GM12865 (cell line): ENCODE data around the gene CDKL5.

ENCODE experiments used
- DNase-seq: peaks from one replicate; pipeline ENCODE4 v3.0.0; 2010; ENCODE audit warnings: low read depth
- H3K4me3 ChIP-seq: 2 replicates; pipeline ENCODE4 v1.5.1; 2011; ENCODE audit warnings: mild to moderate bottlenecking, low read depth, low read length, control low read depth
- TF ChIP-seq, protein P1 (sequence below): IDR thresholded peaks from 2 replicates; pipeline ENCODE4 v1.5.1; 2011; ENCODE audit warnings: low read length, control low read depth, low read depth, inconsistent platforms; ENCODE audit not compliant: insufficient read depth; ENCODE audit errors: missing control alignments

The CDKL5 gene

DNA sequence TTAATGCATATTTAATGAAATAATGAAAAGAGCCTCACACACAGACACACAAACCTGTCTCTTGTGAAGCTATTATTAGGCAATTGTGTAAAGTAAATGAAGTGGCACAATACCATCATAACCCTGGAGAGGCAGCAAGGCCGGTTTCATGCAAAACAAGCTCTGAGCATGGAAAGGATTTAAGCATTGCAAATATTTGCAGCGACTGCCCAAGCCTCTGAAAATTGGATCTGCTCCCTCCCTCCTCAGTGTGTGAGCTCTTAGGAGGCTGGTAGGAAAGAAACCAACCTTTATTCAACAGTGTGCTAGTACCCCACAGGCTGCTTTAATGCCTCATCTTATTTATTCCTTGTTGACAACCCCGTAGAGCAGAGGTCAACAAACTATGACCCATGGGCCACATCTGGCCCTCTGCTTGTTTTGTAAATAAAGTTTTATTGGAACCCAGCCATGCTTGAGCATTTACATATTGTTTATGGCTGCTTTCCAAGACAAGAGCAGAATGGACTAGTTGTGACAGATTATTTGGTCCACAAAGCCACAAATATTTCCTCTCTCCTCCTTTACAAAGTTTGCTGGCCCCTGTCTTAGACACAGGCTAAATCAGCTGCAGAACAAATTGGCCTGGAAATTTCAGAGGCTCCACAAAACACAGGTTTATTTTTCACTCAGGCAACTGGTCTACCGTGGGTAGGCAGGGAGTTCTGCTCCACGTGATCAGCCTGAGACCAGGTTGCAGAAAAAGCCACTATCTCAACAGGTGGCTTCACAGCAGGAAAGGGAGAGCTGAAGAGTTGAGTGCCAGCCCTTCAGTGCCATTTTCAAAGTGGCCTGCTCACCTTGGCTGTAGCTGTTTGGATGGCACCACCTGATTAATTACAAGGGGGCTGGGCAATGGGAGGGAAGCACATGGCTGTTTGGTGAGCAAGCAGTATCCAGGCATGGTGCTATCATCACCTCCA lies 229.7 kb downstream of the CDKL5 start:
- H3K4me3 ChIP-seq, result no peak overlapping the region
- TF ChIP-seq, protein P1, sequence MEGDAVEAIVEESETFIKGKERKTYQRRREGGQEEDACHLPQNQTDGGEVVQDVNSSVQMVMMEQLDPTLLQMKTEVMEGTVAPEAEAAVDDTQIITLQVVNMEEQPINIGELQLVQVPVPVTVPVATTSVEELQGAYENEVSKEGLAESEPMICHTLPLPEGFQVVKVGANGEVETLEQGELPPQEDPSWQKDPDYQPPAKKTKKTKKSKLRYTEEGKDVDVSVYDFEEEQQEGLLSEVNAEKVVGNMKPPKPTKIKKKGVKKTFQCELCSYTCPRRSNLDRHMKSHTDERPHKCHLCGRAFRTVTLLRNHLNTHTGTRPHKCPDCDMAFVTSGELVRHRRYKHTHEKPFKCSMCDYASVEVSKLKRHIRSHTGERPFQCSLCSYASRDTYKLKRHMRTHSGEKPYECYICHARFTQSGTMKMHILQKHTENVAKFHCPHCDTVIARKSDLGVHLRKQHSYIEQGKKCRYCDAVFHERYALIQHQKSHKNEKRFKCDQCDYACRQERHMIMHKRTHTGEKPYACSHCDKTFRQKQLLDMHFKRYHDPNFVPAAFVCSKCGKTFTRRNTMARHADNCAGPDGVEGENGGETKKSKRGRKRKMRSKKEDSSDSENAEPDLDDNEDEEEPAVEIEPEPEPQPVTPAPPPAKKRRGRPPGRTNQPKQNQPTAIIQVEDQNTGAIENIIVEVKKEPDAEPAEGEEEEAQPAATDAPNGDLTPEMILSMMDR, result no peak
- DNase-seq, result no peak

DNA sequence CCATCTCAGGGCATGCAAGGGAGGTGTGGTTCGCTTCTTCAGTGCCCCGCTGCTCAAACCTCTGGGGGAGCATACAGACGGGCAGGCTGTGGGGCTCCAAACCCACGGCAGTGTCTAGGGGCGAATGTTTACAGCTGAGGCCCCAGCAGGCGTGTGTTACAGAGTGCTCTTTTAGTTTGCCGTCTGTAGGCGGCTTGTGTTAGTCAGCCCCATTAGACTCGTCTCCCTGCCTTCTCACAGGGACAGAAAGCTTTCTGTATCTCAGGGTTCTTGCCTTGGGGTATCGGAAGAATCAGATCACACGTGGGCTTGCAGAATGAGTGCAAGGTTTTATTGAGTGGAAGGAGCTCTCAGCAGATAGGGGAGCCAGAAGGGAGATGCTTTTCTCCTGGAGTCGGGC lies 235.9 kb downstream of the CDKL5 start:
- H3K4me3 ChIP-seq, result no peak overlapping the region
- no peak for DNase-seq
- TF ChIP-seq, protein P1, result no peak

DNA sequence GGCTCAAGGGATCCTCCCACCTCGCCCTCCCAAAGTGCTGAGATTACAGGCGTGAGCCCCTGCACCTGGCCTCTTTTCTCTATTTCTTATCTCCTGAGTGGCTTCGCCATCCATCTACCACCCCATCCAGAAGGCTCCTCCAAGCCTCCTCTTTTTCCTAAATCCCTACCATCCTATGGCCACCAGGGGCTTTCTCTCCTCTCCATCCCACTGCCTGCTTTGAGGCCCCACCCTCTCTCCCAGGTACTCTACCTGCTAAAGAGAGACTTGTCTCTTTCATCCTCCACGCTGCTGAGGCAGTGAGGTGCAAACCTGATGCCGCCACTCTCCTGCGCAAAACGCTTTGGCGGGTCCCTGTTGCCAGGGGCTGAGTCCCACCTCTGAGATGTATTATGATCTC lies 239.5 kb downstream of the CDKL5 start:
- TF ChIP-seq, protein P1, result no peak

DNA sequence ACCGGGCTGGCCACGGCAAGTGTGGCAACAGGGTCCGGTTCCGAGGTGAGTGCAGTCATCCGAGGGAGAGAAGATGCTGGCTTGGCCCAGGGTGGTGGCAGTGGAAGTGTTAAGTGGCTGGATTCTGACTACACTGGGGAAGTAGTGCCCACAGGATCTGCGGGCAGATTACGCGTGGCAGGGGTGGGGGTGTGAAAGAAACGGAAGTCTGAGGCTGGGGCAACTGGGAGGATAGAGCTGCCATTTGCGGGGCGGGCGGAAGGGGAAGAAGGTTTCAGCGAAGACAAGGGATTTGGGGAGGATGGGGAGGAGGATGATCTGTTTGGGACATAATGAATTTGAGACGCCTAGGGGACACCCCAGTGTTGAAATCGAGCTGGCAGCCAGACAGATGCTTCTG lies 241.2 kb downstream of the CDKL5 start:
- no peak for DNase-seq
- TF ChIP-seq, protein P1, result no peak
- H3K4me3 ChIP-seq, result no peak overlapping the region

More for the DNA sequence above, 239.5 kb downstream of the CDKL5 start:
- no peak overlapping the region for H3K4me3 ChIP-seq
- no peak for DNase-seq

DNA sequence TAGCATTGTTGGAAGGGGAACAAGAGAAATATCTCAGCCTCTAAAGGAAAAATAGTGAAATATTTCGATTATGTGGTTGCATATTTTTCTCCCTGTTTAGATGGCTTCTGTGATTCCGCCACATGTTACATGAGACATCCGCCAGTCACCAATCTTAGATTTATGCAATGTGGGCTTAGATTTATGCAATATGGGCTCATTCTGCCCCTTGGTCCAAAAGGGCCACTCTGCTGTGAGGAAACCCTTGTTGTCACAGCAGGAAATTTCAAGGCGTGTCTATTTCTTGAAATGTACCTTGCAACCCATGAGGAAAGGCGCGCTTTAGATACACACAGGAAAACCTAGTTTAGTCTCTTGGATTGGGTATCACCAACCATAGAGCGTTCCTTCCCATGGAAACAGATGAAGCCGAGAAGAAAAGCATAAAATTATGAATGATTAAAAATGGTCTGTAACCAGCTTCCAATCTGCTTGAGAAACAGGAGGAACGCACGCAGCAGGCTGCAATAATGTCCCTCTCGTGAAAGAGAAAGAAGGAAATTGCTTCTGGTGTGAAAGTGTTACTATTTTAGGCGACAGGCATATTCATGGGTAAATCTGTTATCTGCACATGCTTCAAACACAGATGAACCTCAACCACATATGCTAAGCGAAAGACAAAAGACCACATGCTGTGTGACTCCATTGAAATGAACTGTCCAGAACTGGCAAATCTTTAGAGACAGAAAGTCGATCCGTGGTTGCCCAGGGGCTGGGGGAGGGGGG lies 242.8 kb downstream of the CDKL5 start:
- TF ChIP-seq, protein P1, result no peak
- DNase-seq, result peak; percentile 48
- no peak overlapping the region for H3K4me3 ChIP-seq

DNA sequence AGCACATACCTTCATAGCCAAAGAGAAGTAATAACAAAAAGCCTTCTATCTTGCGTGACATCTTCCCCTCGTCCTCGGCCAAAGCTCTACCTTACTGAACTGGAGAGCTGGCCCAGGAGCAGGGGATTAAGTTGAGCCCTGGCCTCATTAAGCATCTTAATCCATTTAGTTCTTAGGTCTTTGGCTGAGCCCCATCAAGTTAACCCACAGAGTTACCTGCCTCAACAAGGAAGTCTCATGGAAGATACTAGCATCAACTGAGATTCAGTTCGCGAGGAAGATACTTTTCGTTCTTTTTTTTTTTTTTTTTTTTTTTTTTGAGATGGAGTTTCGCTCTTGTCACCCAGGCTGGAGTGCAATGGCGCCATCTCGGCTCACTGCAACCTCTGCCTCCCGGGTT lies 246.6 kb downstream of the CDKL5 start, which contains the start of gene RS1:
Gene RS1, minus strand, starts transcription at position 101 of the 400 bp plus-strand sequence. Its CDS starts 40 bp downstream, at position 61.
- no peak for DNase-seq

More for the DNA sequence above, 246.6 kb downstream of the CDKL5 start, which contains the start of gene RS1:
- TF ChIP-seq, protein P1, result no peak
- H3K4me3 ChIP-seq, result no peak within 1 kb of the TSS
